Stimulated activated CD4-positive, alpha-beta T cell treated with anti-CD3 and anti-CD28 coated beads, Interleukin-12 subunit alpha, Interleukin-12 subunit beta, amount 100 ng/mL, for 48 hours (primary cell): ENCODE measurements around the gene RAB40C.

ENCODE experiments used
- DNase-seq, 3 donors: peaks; one replicate each; pipeline ENCODE4 v3.0.0-alpha.2; 2020; ENCODE audit warnings: low read depth in 2 of 3, low spot score in 1 of 3

The RAB40C gene

GRCh38 chr16:630249-630814 lies 40.5 kb downstream of the RAB40C start:
- DNase-seq = no peak

GRCh38 chr16:630815-631405 lies 41.0 kb downstream of the RAB40C start, which contains the start of gene WFIKKN1:
Gene WFIKKN1 (plus strand): TSS chr16:630985. CDS start chr16:631254, 269 bp downstream.
- no peak for DNase-seq

GRCh38 chr16:631808-632358 lies 42.0 kb downstream of the RAB40C start:
- DNase-seq = no peak

GRCh38 chr16:632486-633335 lies 42.8 kb downstream of the RAB40C start:
- DNase-seq = no peak

- no peak for DNase-seq
Measured at GRCh38 chr16:633336-634050, 43.6 kb downstream of the RAB40C start.

- DNase-seq = no peak
Measured at GRCh38 chr16:634051-634670, 44.3 kb downstream of the RAB40C start.

- DNase-seq = no peak
Measured at GRCh38 chr16:634996-635395, 45.1 kb downstream of the RAB40C start.

GRCh38 chr16:635573-636205 lies 45.8 kb downstream of the RAB40C start:
- no peak for DNase-seq

- peak; percentile 86 to 95 (median 91) for DNase-seq
Measured at GRCh38 chr16:636206-637080, 46.6 kb downstream of the RAB40C start, which contains the start of gene METTL26. Gene METTL26 (minus strand): TSS chr16:636305. CDS start chr16:636290, 15 bp downstream.

GRCh38 chr16:637081-638018 lies 47.5 kb downstream of the RAB40C start:
- peak; percentile 82 to 86 (median 82) for DNase-seq

GRCh38 chr16:638034-638543 lies 48.2 kb downstream of the RAB40C start:
- no peak for DNase-seq

- no peak for DNase-seq
Measured at GRCh38 chr16:638836-639235, 49.0 kb downstream of the RAB40C start.

GRCh38 chr16:640614-641013 lies 50.7 kb downstream of the RAB40C start:
- no peak for DNase-seq

- DNase-seq = peak; percentile 50 to 77 (median 54)
Measured at GRCh38 chr16:641326-642188, 51.7 kb downstream of the RAB40C start, which contains the start of gene MCRIP2. Gene MCRIP2 (plus strand): TSS chr16:641828. CDS start chr16:641992, 164 bp downstream.

- DNase-seq = no peak
Measured at GRCh38 chr16:642189-643049, 52.6 kb downstream of the RAB40C start.

GRCh38 chr16:643050-643368 lies 53.1 kb downstream of the RAB40C start:
- no peak for DNase-seq
